SKM-1 treated with dmso at 0.1 percent for 144 hours (cell line): ENCODE data around the gene UBTD1.

ENCODE experiments used
- DNase-seq: peaks from one replicate; lab custom pipeline; 2025; ENCODE audit not compliant: unreplicated experiment; lab: John Stamatoyannopoulos, UW

UBTD1 gene

GRCh38 chr10:97607095-97607636 is 108.4 kb downstream of the UBTD1 start:
- no peak for DNase-seq

GRCh38 chr10:97608991-97609561 is 110.4 kb downstream of the UBTD1 start:
- DNase-seq = no peak

- DNase-seq = no peak
Measured at GRCh38 chr10:97611473-97611872, 112.7 kb downstream of the UBTD1 start.

GRCh38 chr10:97612386-97612785 is 113.7 kb downstream of the UBTD1 start:
- no peak for DNase-seq

GRCh38 chr10:97618285-97618684 is 119.6 kb downstream of the UBTD1 start:
- no peak for DNase-seq

- no peak for DNase-seq
Measured at GRCh38 chr10:97618733-97619132, 120.0 kb downstream of the UBTD1 start.
